ENCODE measurements around the gene SPPL2C.

Gene SPPL2C

DNA sequence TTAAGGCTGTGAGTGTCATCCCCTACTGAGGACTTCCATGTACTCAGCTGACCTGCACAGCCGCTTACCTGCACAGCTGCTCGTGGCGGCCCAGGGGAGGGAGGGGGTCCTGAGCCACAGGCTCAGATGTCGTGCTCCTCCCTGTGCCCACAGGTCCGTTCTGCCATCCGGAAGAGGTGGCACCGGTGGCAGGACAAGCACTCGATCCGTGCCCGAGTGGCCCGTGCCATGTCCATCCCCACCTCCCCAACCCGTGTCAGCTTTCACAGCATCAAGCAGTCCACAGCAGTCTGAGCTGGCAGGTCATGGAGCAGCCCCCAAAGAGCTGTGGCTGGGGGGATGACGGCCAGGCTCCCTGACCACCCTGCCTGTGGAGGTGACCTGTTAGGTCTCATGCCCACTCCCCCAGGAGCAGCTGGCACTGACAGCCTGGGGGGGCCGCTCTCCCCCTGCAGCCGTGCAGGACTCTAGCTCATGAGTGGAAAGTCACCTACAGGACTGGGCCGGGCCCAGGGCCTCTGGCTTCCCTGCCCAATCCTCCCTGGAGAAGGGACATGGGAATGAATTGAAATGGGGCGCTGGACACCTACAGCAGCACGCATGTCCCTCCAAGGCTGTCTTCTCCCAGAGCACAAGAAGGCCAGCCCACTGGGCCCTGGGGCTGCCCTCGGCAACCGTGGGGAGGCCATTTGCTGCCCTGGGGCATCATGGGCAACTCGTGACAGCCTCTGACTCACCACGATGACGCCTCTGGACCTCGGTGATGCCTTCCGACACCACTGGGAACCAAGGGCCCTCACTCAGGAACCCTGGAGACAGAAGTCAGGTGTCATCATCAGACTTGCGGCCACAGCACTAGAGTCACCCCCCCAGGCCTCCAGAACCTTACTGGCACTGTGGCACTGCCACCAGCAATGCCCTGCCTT, 9.9 kb upstream of the SPPL2C start:
- no peak for DNase-seq

GRCh38 chr17:45835481-45835880, 9.2 kb upstream of the SPPL2C start:
- DNase-seq: no peak

- no peak for DNase-seq
These were observed 8.3 kb upstream of the SPPL2C start for GRCh38 chr17:45836047-45837044.

- DNase-seq: no peak
These were observed 7.5 kb upstream of the SPPL2C start for GRCh38 chr17:45837187-45837586.

DNA sequence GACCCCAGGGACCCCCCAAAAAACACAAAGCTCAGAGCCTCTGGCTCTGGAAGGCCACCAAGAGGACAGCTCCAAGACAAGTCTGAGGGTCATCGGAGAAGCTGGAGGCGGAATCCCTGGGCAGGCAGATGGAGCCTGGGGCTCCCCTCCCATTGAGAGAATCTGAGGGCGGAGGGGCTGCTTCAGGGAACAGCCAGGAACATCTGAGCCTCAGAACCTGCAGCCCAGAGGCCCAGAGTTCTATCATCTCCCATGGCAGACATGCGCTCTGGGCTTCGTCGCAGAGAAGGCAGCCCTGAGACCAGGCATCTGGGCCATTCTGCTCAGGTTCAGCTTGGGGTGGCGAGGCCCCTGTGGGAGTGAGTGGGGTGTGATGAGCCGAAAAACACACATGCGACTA, 7.1 kb upstream of the SPPL2C start:
- DNase-seq: no peak

GRCh38 chr17:45838751-45839295, 5.9 kb upstream of the SPPL2C start:
- DNase-seq: no peak

DNA sequence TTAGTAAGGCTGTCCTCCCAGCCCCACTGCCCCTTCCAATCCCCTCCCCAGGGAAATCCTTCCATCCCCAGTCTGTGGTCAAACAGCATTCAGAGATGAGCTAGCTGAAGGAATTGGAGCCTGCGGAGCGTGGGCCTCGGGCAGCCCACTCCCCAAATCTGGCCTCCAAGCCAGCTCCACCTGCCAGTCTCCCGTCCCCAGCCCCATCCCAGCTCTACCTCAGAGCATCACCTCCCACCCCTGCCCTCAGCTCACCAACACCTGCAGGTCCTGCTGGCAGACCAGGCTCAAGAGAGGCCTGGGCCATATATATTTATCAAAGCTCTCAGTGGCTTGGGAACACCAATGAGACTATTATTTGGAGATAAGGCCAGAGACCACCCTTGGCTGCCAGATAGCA, 5.2 kb upstream of the SPPL2C start:
- DNase-seq: no peak

GRCh38 chr17:45841186-45841585, 3.5 kb upstream of the SPPL2C start:
- DNase-seq: no peak

DNA sequence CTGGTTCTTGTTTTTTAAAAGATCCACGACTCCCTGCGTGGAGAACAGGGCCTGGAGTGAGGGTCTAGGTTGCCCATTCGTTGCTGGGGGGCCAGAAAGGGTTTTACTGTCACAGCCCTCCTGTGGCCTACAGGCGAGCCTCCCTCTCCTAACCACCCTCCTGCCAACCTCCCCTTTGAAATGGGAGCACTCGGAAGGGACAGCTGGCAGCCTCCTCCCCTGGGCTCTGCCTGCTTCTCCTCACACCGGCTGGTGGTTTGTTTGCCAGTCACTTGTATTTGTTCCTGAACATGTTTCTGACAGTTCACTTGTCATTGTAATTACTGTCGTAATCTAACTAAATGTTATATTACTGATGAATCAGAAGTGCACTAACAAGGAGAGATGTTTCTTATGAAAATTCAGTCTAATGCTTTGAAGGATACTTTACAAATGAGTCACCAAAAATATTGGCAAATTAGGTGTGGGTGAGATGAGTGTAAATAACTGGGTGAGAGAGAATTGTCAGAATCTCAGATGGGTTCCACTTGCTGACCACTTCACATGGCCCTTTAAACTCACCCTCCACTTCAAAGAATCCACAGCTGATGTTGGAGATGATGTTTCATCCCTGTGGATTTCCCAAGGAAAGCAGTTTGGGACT, 2.7 kb upstream of the SPPL2C start:
- no peak for DNase-seq

DNA sequence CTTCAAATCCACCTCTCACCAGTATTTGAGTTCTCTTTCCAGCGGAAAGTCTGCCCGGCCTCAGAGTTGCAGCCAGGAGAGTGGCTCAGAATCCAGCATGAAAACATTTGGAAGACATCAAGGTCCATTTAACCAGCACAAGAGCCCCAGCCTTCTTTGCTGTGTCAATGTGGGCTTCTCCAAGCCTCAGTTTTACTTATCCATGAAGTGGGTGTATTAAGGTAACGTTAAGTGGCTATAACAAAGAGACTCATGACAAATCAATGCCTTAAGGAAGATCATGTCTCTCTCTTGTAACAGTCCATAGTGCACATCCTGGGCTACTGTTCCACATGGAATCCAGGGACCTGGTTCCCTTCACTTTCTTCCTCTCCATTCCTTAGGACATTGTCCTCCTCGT, 959 bp upstream of the SPPL2C start:
- no peak for DNase-seq

DNA sequence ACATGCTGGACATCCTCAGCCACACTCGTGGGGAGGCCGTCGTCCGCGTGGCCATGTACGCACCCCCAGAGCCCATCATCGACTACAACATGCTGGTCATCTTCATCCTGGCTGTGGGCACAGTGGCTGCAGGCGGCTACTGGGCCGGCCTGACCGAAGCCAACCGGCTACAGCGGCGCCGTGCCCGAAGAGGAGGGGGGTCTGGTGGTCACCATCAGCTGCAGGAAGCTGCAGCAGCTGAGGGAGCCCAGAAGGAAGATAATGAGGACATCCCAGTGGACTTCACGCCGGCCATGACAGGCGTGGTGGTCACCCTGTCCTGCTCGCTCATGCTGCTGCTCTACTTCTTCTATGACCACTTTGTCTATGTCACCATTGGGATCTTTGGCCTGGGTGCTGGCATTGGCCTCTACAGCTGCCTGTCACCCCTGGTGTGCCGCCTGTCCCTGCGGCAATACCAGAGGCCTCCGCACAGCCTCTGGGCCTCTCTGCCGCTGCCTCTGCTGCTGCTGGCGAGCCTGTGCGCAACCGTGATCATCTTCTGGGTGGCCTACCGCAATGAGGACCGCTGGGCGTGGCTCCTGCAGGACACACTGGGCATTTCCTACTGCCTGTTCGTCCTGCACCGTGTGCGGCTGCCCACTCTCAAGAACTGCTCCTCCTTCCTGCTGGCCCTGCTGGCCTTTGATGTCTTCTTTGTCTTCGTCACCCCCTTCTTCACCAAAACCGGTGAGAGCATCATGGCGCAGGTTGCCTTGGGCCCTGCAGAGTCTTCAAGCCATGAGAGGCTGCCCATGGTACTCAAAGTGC, 900 bp downstream of the SPPL2C start:
- DNase-seq: no peak

DNA sequence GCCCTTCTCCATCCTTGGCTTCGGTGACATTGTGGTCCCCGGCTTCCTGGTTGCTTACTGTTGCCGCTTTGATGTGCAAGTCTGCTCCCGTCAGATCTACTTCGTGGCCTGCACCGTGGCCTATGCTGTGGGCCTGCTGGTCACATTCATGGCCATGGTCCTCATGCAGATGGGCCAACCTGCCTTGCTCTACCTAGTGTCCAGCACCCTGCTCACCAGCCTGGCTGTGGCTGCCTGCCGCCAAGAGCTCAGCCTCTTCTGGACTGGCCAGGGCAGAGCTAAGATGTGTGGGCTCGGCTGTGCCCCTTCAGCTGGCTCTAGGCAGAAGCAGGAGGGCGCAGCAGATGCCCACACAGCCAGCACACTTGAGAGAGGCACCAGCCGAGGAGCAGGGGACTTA, 1.5 kb downstream of the SPPL2C start:
- no peak for DNase-seq

DNA sequence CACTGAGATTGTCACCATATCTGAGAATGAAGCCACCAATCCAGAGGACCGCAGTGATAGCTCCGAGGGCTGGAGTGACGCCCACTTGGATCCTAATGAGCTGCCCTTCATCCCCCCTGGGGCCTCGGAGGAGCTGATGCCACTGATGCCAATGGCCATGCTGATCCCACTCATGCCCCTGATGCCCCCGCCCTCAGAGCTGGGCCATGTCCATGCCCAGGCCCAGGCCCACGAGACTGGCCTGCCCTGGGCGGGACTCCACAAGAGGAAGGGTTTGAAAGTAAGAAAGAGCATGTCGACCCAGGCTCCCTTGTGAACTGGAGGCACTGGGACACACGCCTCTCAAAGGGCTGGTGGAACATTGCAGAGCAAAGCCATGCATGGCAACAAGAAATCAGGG, 2.0 kb downstream of the SPPL2C start:
- DNase-seq: no peak

DNA sequence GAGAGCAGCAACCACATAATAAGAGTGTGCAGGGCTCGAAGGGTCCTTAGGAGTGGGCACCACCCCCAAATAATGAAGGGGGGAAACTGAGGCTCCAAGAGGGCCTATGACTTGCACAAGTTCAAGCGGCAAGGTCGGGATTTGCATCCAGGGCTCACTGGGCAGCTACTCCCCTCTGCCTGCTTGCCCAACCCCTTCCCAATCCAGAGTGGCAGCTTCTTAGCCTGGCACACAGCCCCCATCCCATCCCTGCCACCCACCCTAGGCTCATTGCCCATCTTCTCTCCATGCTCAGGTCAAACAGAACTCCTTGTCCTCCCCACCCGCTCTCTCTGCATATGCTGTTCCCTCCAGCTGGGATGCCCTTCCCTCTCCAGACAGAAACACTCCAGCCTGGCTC, 2.4 kb downstream of the SPPL2C start:
- no peak for DNase-seq

DNA sequence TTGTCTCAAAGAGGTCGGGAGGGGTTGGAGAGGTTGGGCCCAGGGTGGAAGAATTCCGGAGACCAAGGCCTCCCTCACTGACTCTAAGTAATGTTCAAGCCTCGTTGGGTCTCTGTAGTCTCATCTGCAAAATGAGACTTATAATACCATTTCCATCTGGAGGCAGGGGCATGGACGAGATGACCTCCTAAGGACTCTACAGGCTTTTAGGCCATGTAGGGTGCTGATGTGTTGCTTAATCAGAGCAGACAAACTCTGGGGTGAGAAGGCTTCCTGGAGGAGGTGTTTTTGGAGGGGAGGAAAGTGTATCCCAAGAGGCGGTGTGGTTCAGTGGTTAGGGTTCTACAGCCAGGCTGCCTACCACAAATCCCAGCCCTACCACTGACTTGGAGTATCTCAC, 3.1 kb downstream of the SPPL2C start:
- no peak for DNase-seq

- no peak for DNase-seq
These were observed 3.7 kb downstream of the SPPL2C start for GRCh38 chr17:45848405-45848804.

GRCh38 chr17:45848868-45849535, 4.3 kb downstream of the SPPL2C start:
- no peak for DNase-seq

DNA sequence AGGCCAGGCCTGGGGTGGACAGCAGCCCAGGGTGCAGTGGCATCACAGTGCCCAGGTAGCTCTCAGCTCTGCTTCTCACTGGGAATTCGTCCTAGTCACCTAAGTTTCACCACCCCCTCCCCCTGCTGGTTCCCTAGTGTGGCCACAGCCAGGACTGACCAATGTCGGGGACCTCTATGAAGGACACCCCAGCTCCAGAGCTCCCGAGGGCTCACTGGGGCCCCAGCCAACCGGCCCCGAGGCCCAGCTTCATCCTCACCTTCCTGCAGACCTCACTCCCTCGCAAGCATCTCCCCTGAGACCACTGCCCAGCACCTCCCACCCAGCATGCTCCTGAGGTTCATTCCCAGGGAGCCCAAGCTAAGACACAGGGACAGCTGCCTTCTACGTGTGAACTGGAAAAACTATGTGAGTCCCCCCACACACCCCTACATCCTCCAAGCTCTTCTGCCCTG, 4.9 kb downstream of the SPPL2C start:
- no peak for DNase-seq

DNA sequence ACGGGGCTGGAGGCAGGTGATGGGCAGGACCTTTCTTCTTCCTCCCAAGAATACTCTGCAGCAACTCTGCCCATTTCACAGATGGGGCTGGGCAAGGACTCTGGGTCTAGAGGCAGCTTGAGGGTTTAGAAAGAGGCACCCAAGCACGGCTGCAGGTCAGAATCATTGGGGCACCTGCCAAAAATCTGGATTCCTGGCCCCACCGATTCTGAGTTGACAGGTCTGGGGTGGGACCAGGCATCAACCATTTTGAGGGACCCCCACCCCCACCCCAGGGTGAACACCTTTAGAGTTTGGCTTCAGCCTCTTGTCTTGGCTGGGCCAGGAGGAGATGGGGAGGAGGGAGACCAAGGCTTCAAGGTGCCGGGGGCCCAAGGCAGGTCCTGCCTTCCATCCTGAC, 5.3 kb downstream of the SPPL2C start:
- DNase-seq: no peak

DNA sequence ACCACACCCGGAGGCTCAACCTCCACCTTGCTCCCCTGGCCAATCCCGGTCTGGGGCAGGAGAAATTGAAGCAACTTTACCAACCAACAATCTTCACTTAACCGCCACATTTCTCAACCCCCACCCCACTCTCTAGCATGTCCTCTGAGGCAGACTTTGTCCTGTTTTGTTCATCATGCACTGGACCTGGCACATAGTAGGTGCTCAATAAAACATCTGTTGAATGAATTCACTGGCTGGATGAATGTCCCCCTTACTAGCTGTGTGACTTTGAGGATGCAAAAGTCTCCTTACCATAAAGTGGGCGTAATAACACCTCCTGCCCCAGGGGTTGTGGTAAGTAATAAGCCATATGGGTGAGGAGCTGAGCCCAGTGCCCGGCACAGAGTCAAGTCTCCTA, 5.8 kb downstream of the SPPL2C start:
- DNase-seq: no peak

DNA sequence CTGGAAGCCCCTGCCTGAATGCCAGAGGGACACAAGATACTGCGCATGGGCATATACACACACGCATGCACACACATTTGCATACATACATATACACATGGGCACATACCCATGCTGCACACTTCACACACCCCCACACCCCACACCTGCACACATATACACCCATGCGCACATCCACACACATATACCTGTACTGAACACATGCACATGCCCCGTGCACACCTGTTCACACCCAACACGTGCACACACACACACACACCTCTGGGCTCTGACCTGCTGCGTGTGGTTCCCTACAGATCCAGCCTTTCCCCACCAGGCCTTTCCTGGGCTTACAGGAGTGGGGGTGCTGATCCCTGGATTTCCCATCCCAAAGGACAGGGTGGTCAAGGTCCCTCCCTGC, 6.3 kb downstream of the SPPL2C start:
- no peak for DNase-seq

Measured in NCI-H2227 treated with DMSO at 0.1 percent for 48 hours (cell line).